A549 treated with Hydrocortisone at 1 μM for 4 hours (cell line): ENCODE results near the gene APELA. TPM values are rescaled to one million over a fixed set of nuclear protein-coding genes. Genes with fewer than 3 reads are reported as not detected.

ENCODE experiments used
- total RNA-seq: library from RNA; stranded (reverse); fragments of 200-300 nt; extraction: Qiagen RNA extraction; gene quantifications from 5 replicates; pipeline ENCODE4 v1.2.3, GENCODE V29; 2022

Gene APELA
- total RNA-seq = not detected in 5 replicates

GRCh38 chr4:164876700-164877324 lies at the start of gene APELA:
APELA (plus strand) TSS chr4:164877178; CDS start chr4:164877332, 154 bp downstream.

Other genes starting within 250 kb of the APELA start
- gene SMIM31, start 123.0 kb upstream of the APELA start, total RNA-seq = 0.16 to 0.25 TPM (median 0.22 TPM) in 3 of 5 replicates, not detected in the others
- gene TRIM61, start 100.5 kb downstream of the APELA start, total RNA-seq = not detected in 5 replicates
- gene TRIM60, start 154.8 kb downstream of the APELA start, total RNA-seq = not detected in 5 replicates
- not detected in 5 replicates for gene TRIM75, start 176.7 kb downstream of the APELA start, total RNA-seq
- 7.3 to 11.0 TPM (median 8.0 TPM) in 5 replicates for gene TMEM192, start 235.7 kb downstream of the APELA start, total RNA-seq